RWPE2 (cell line): ENCODE results near the gene BHLHA15.

ENCODE experiments used
- ATAC-seq: fragments of 200-7000 bp; cut with Tn5 transposase; 3 replicates; pipeline ENCODE4 v1.9.1; 2021; ENCODE audit warnings: low read depth
- DNase-seq: peaks from one replicate; pipeline ENCODE4 v3.0.0-alpha.2; 2020; ENCODE audit warnings: low spot score
- H3K27ac ChIP-seq: fragments of 450-650 bp; 2 replicates; pipeline ENCODE4 v1.5.1; 2017; ENCODE audit warnings: mild to moderate bottlenecking; ENCODE audit not compliant: poor library complexity, severe bottlenecking
- H3K27me3 ChIP-seq: fragments of 250-450 bp; sonication (Bioruptor Pico); 2 replicates; pipeline ENCODE4 v1.5.1; 2021; ENCODE audit warnings: mild to moderate bottlenecking, moderate library complexity; ENCODE audit not compliant: insufficient read depth, poor library complexity, severe bottlenecking
- H3K36me3 ChIP-seq: fragments of 250-450 bp; sonication (Bioruptor Pico); 2 replicates; pipeline ENCODE4 v1.5.1; 2020; ENCODE audit warnings: low read depth, mild to moderate bottlenecking, moderate library complexity
- H3K4me1 ChIP-seq: fragments of 250-450 bp; sonication (Bioruptor Pico); 2 replicates; pipeline ENCODE4 v1.5.1; 2021; ENCODE audit warnings: mild to moderate bottlenecking, moderate library complexity; ENCODE audit not compliant: insufficient read depth, poor library complexity, severe bottlenecking
- H3K4me3 ChIP-seq: fragments of 250-450 bp; sonication (Bioruptor Pico); 2 replicates; pipeline ENCODE4 v1.5.1; 2021; ENCODE audit warnings: mild to moderate bottlenecking, moderate library complexity; ENCODE audit not compliant: severe bottlenecking
- H3K9me3 ChIP-seq: fragments of 250-450 bp; sonication (Bioruptor Pico); 2 replicates; pipeline ENCODE4 v1.5.1; 2021; ENCODE audit warnings: mild to moderate bottlenecking, moderate library complexity; ENCODE audit not compliant: severe bottlenecking
- CTCF ChIP-seq: fragments of 450-650 bp; IDR thresholded peaks from one replicate; pipeline ENCODE4 v1.5.1; 2017; ENCODE audit warnings: mild to moderate bottlenecking, moderate library complexity; ENCODE audit not compliant: poor library complexity, severe bottlenecking

Gene BHLHA15

GRCh38 chr7:98206451-98207330, 4.5 kb upstream of the BHLHA15 start:
- Histone ChIP-seq H3K36me3 (no peaks in the 10 kb centered on the region; the same call in 1 of the 2 replicates), H3K4me1 (no peaks in the 10 kb centered on the region), H3K27ac (no peak overlapping the region), H3K4me3 (no peak overlapping the region), H3K9me3 (no peaks in the 10 kb centered on the region), H3K27me3 (no peaks in the 10 kb centered on the region)
- no peak for ATAC-seq
- DNase-seq, result no peak
- TF ChIP-seq CTCF, result no peak

DNA sequence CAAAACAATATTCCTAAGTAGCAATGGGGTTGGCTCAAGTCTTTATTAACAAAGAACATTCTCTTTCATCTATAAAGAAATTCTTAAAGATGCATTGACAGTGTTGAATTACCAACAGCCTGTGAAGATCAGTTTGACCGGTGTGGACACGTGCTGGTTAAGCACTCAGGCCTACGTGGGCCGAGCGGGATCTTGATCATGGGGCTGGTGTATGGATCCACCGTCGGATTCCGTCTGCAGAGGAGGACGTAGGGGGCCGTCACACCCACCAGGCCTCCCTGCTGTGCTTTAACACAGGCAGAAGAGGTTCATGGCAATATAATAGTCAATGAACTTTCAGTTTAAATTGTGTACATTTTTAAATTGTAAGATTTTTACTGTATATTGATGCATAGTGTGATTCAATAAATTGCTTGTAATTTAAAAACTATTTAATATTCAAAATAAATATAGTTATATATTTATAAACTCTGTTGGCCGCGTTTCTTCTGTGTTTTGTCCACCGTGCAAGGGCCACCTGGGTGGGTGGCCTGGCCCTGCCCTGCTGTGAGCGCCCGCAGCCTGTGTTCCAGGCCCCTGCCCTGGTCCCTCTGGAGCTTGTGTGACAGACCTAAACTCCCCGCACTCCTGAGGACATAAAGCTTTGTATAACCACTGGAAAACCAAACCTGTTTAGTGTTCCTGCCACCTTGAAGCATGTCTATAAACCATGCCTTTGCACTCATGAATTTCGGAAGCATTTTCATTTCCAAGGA, 1.9 kb upstream of the BHLHA15 start:
- Histone ChIP-seq H3K27ac (no peak overlapping the region), H3K9me3 (no peaks in the 10 kb centered on the region), H3K4me1 (no peaks in the 10 kb centered on the region), H3K27me3 (no peaks in the 10 kb centered on the region), H3K4me3 (no peak overlapping the region), H3K36me3 (no peaks in the 10 kb centered on the region; the same call in 1 of the 2 replicates)
- ATAC-seq (no peak), DNase-seq (no peak)
- TF ChIP-seq CTCF, result no peak

- H3K4me3 ChIP-seq, result no peak overlapping the region
- no peak; the same call in 2 of the 3 replicates for ATAC-seq
- no peaks in the 10 kb centered on the region; the same call in 1 of the 2 replicates for H3K36me3 ChIP-seq
Measured at GRCh38 chr7:98210513-98211220, 572 bp upstream of the BHLHA15 start.

More at GRCh38 chr7:98210513-98211220, 572 bp upstream of the BHLHA15 start:
- H3K9me3 ChIP-seq, result no peaks in the 10 kb centered on the region
- no peak overlapping the region for H3K27ac ChIP-seq
- no peak for DNase-seq
- no peaks in the 10 kb centered on the region for H3K4me1 ChIP-seq
- TF ChIP-seq CTCF, result no peak
- H3K27me3 ChIP-seq, result no peaks in the 10 kb centered on the region
